Spleen (tissue), 11 donors: ENCODE data around the gene LRRFIP2. TPM values are rescaled to one million over a fixed set of nuclear protein-coding genes. Genes with fewer than 3 reads are reported as not detected.

Experiments used
- DNase-seq: peaks from one replicate; pipeline ENCODE4 v3.0.0-alpha.2; 2020
- H3K27ac ChIP-seq, 8 donors: fragments of 200-600 bp; sonication (generic) in 7 of 8; 1 replicate in 4 of 8; 2 replicates in 4 of 8; pipeline versions ENCODE4 v1.5.0 to v1.8.0; 2016 to 2021; ENCODE audit warnings: inconsistent platforms in 4 of 8, mild to moderate bottlenecking in 4 of 8, moderate library complexity in 1 of 8
- H3K27me3 ChIP-seq, 7 donors: fragments of 200-600 bp; sonication (generic) in 6 of 7; replicated peaks in 1 of 7; 1 replicate in 4 of 7; 2 replicates in 3 of 7; pipeline versions ENCODE4 v1.5.0 to v1.8.0; 2016 to 2021; ENCODE audit warnings: inconsistent platforms in 3 of 7, mild to moderate bottlenecking in 1 of 7
- H3K36me3 ChIP-seq, 6 donors: fragments of 200-600 bp; sonication (generic) in 5 of 6; 1 replicate in 4 of 6; 2 replicates in 2 of 6; pipeline versions ENCODE4 v1.5.0 to v1.8.0; 2016 to 2021; ENCODE audit warnings: inconsistent platforms in 2 of 6
- H3K4me1 ChIP-seq, 6 donors: fragments of 200-600 bp; sonication (generic) in 5 of 6; 1 replicate in 3 of 6; 2 replicates in 3 of 6; pipeline versions ENCODE4 v1.5.0 to v1.8.0; 2016 to 2021; ENCODE audit warnings: inconsistent platforms in 3 of 6
- H3K4me3 ChIP-seq, 8 donors: fragments of 200-600 bp; sonication (generic) in 7 of 8; 1 replicate in 4 of 8; 2 replicates in 4 of 8; pipeline versions ENCODE4 v1.5.0 to v1.8.0; 2016 to 2021; ENCODE audit warnings: inconsistent platforms in 4 of 8, mild to moderate bottlenecking in 4 of 8, moderate library complexity in 2 of 8
- H3K9me3 ChIP-seq, 8 donors: fragments of 200-600 bp; sonication (generic) in 7 of 8; 1 replicate in 4 of 8; 2 replicates in 4 of 8; pipeline versions ENCODE4 v1.5.0 to v1.8.0; 2016 to 2021; ENCODE audit warnings: inconsistent platforms in 4 of 8
- POLR2A ChIP-seq, 3 donors: fragments of 450-650 bp; IDR thresholded peaks; one replicate each; pipeline ENCODE4 v1.5.1; 2017; ENCODE audit warnings: antibody characterized with exemption in 3 of 3, mild to moderate bottlenecking in 1 of 3
- POLR2AphosphoS5 ChIP-seq, 3 donors: sonication (generic); formaldehyde crosslinking; IDR thresholded peaks; one replicate each; pipeline ENCODE4 v1.5.1; 2017; ENCODE audit warnings: antibody characterized with exemption in 3 of 3
- WGBS, 5 donors: extraction: QIAGEN DNeasy Blood & Tissue Kit in 3 of 5; methylation state at CpG; one replicate each; pipeline versions ENCODE4 v1.1.5 to v1.1.7; 2013 to 2018; 5-methylcytosine and 5-hydroxymethylcytosine counted together
- intact Hi-C: fragments of 100-400 bp; cut with DNase I; formaldehyde crosslinking; loops from one replicate; pipeline ENCODE4 v1.15.0; 2023; ENCODE audit warnings: low total_unique reads
- polyA plus RNA-seq, 3 donors: library from polyadenylated mRNA; stranded (reverse); fragments of 200-250 nt; gene quantifications; one replicate each; pipeline ENCODE4 v1.2.1, GENCODE V29; 2013
- total RNA-seq, 7 donors: library from RNA; depleted of rRNA in 3 of 7; stranded (reverse); fragments of >200 nt in 3 of 7; fragmentation: NEBNext Ultra II Directional in 4 of 7; extraction: Animal tissue kit (Norgen Biotek cat#: 25700) in 4 of 7; gene quantifications; one replicate each; pipeline versions ENCODE4 v1.1.0 to v1.2.1, GENCODE V29; 2016 to 2021
- TF ChIP-seq, protein P1 (sequence below), 11 experiments: fragments of 200-600 bp in 7 of 11; fragments of 450-650 bp in 4 of 11; sonication (generic) in 4 of 11; IDR thresholded peaks in 8 of 11; conservative IDR thresholded peaks in 3 of 11; 1 replicate in 7 of 11; 2 replicates in 4 of 11; pipeline versions ENCODE4 v1.4.0 to v1.8.0; 2016 to 2021; ENCODE audit warnings: antibody characterized with exemption in 11 of 11, inconsistent platforms in 4 of 11, mild to moderate bottlenecking in 1 of 11
- donor health status: healthy with polysubstance abuse.
- donor health status: DM: no; HTN: no; CAD: no; lungs with moderate emphysema.
- donor health status: DM: no; HTN: no; CAD: no.
- donor health status: Bipolar disorder and iron deficiency.
- donor health status: healthy.
- donor health status: DM: no; HTN: no; CAD: no.
- donor health status: DM: yes; HTN: yes; CAD: no.

LRRFIP2 gene
- total and polyA plus RNA-seq, 10 donors, result 18.9 to 111 (median 86.9) TPM

DNA sequence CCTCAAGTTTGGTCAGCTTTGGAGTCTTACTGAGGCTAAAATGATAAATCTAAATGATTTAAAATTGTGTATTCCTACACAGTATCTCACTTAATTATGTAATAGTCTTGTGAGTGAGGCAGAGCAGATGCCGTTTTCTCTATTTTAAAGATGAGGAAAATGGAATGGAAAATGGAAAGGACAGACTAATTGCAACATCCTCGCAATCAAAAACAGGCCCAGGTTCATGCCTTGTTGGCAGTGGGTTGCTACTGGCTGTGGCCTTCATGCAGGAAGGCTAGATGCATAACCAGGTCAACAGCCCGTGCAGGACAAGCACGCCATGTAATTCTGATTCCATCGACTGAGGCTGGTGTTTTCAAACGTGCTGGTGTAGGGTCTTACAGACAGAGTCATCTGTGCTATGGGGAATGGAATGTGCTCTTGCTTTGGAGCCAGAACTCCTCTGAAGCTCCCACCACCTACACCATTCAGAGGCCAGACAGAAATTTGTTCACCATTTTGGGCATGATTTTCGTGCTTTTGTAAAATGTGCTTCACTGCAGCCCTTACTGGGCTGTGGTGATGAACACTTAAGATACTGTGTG, 143.2 kb downstream of the LRRFIP2 start:
- peaks cover 0 to 12% (median 9%) of the 10 kb centered on the region in 8 donors for H3K9me3 ChIP-seq
- DNase-seq, result no peak
- no peaks in the 10 kb centered on the region for H3K27me3 ChIP-seq
- peaks cover 0 to 100% (median 67%) of the 10 kb centered on the region in 6 donors for H3K36me3 ChIP-seq
- TF ChIP-seq POLR2AphosphoS5 (IDR thresholded peaks at IDR 0.05), result no peak
- TF ChIP-seq, protein P1, sequence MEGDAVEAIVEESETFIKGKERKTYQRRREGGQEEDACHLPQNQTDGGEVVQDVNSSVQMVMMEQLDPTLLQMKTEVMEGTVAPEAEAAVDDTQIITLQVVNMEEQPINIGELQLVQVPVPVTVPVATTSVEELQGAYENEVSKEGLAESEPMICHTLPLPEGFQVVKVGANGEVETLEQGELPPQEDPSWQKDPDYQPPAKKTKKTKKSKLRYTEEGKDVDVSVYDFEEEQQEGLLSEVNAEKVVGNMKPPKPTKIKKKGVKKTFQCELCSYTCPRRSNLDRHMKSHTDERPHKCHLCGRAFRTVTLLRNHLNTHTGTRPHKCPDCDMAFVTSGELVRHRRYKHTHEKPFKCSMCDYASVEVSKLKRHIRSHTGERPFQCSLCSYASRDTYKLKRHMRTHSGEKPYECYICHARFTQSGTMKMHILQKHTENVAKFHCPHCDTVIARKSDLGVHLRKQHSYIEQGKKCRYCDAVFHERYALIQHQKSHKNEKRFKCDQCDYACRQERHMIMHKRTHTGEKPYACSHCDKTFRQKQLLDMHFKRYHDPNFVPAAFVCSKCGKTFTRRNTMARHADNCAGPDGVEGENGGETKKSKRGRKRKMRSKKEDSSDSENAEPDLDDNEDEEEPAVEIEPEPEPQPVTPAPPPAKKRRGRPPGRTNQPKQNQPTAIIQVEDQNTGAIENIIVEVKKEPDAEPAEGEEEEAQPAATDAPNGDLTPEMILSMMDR (IDR thresholded peaks at IDR 0.05 in 8 of 11, conservative IDR thresholded peaks at IDR 0.05 in 3 of 11), result no peak
- TF ChIP-seq POLR2A (IDR thresholded peaks at IDR 0.05), result no peak
- H3K4me3 ChIP-seq, result no peak overlapping the region
- intact Hi-C loops, result no loop called here
- H3K27ac ChIP-seq, result peak overlapping the region in 1 of 8 donors; percentile 57
- WGBS, 5 donors, result 85 to 96% (median 94%) methylated on average over 7 of the region's 7 CpGs
- H3K4me1 ChIP-seq, result peaks cover 0 to 22% (median 7%) of the 10 kb centered on the region in 6 donors

DNA sequence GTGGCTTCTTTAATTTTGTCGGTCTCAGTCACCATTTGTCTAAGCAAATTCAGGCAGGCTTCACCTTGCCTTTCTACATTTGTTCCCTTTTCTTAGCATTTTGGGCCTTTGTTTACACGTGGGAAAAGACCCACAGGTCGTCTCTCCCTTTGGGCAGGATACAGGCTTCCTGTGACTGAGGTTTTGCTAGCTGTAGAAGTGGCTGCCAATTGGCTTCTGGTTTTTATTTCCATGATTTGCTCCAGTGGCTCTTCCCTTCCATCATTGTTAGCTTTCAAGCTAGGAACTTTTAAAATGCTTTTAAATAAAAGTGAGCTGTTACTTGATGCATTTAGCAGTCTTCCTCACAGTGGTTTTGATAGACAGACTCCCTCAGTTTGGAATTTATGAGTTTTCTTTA, 143.8 kb downstream of the LRRFIP2 start:
- intact Hi-C loops, result no loop called here
- 42 to 51% (median 48%) methylated on average over 3 of the region's 3 CpGs for WGBS, 5 donors
- no peaks in the 10 kb centered on the region for H3K27me3 ChIP-seq
- H3K27ac ChIP-seq, result peak overlapping the region in 4 of 8 donors; percentile 1 to 67 (median 30)
- peaks cover 0 to 22% (median 7%) of the 10 kb centered on the region in 6 donors for H3K4me1 ChIP-seq
- DNase-seq, result no peak
- peaks cover 0 to 6% (median 3%) of the 10 kb centered on the region in 8 donors for H3K9me3 ChIP-seq
- no peak overlapping the region for H3K4me3 ChIP-seq
- TF ChIP-seq POLR2AphosphoS5 (IDR thresholded peaks at IDR 0.05), result no peak
- TF ChIP-seq, protein P1 (IDR thresholded peaks at IDR 0.05 in 8 of 11, conservative IDR thresholded peaks at IDR 0.05 in 3 of 11), result no peak
- TF ChIP-seq POLR2A (IDR thresholded peaks at IDR 0.05), result no peak
- peaks cover 0 to 100% (median 64%) of the 10 kb centered on the region in 6 donors for H3K36me3 ChIP-seq

DNA sequence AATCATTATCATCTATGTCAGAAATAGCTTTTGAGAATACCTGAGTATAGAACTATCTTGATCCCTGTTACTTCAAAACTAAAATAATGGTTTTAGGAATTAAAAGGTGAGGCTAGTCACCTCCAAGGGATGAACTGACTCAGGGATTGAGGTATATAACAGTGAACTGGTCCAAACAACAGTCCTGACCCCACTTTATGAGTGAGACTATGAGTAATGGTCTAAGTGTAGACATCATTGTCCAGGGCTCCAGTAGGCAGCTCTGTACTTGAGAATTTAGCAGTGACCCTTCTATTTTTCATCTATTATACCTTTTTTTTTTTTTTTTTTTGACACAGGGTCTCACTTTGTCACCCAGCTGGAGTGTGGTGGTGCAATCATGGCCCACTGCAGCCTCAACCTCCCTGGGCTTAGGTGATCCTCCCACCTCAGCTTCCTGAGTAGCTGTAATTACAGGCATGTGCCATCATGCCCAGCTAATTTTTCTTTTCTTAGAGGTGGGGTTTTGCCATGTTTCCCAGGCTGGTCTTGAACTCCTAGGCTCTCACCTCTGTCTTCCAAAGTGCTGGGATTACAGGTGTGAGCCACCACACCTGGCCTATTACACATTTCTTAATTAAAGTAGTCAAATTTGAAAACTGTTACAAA, 144.7 kb downstream of the LRRFIP2 start:
- Histone ChIP-seq H3K4me1 (peaks cover 0 to 29% (median 12%) of the 10 kb centered on the region in 6 donors), H3K36me3 (peaks cover 0 to 96% (median 62%) of the 10 kb centered on the region in 6 donors), H3K4me3 (no peak overlapping the region), H3K9me3 (no peaks in the 10 kb centered on the region), H3K27me3 (no peaks in the 10 kb centered on the region), H3K27ac (peak overlapping the region in 7 of 8 donors; percentile 8 to 67 (median 57))
- intact Hi-C loops, result loop anchor here (10.0 kb wide), 1 partner anchor 185 kb away; no protein-coding TSS in a partner anchor
- TF ChIP-seq, protein P1 (IDR thresholded peaks at IDR 0.05 in 8 of 11, conservative IDR thresholded peaks at IDR 0.05 in 3 of 11), result no peak
- TF ChIP-seq POLR2A (IDR thresholded peaks at IDR 0.05) (no peak), POLR2AphosphoS5 (IDR thresholded peaks at IDR 0.05) (no peak)
- DNase-seq, result no peak

DNA sequence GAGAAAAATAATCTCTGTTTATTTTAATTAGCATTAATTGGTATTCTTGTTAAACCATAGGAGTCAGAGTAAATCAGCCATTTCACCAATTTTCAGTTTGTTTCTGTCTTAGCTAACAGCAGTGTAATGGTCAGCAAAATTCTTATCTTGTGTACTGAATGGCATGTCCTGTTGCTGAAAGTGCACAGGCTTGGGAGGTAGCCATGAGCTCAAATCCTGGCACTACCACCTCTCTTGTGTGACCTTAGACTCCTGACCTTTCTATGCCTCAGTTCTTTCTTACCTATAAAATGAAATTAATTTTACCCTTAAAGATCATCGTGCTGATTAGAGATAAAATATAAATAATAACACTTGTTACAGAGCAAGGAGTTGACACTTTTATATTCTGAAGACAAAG, 145.3 kb downstream of the LRRFIP2 start:
- Histone ChIP-seq H3K4me1 (peaks cover 0 to 34% (median 15%) of the 10 kb centered on the region in 6 donors), H3K27ac (peak overlapping the region in 7 of 8 donors; percentile 30 to 67 (median 57)), H3K4me3 (no peak overlapping the region), H3K27me3 (no peaks in the 10 kb centered on the region), H3K36me3 (peaks cover 0 to 96% (median 58%) of the 10 kb centered on the region in 6 donors), H3K9me3 (no peaks in the 10 kb centered on the region)
- no peak for DNase-seq
- intact Hi-C loops, result loop anchor here (10.0 kb wide), 1 partner anchor 186 kb away; no protein-coding TSS in a partner anchor
- WGBS, 5 donors, result 61 to 91% (median 77%) methylated on average over 1 of the region's 1 CpG
- TF ChIP-seq POLR2AphosphoS5 (IDR thresholded peaks at IDR 0.05), result no peak
- TF ChIP-seq, protein P1 (IDR thresholded peaks at IDR 0.05 in 8 of 11, conservative IDR thresholded peaks at IDR 0.05 in 3 of 11), result no peak
- no peak for TF ChIP-seq POLR2A (IDR thresholded peaks at IDR 0.05)
